Tibial artery (tissue), 4 donors: Measurements from ENCODE around the gene RFNG.

ENCODE experiments used
- DNase-seq, 2 donors: peaks; one replicate each; pipeline ENCODE4 v3.0.0-alpha.2; 2019
- H3K27ac ChIP-seq, 2 donors: fragments of 200-600 bp; sonication (generic) in 1 of 2; 1 replicate in 1 of 2; 2 replicates in 1 of 2; pipeline ENCODE4 v1.5.1; 2018 to 2019; ENCODE audit warnings: mild to moderate bottlenecking in 1 of 2
- H3K27me3 ChIP-seq, 2 donors: fragments of 200-600 bp; sonication (generic) in 1 of 2; one replicate each; pipeline versions ENCODE4 v1.5.1 to v1.6.0; 2016 to 2019
- H3K36me3 ChIP-seq, 3 donors: fragments of 200-600 bp; sonication (generic) in 2 of 3; one replicate each; pipeline ENCODE4 v1.5.1; 2016 to 2019; ENCODE audit warnings: mild to moderate bottlenecking in 2 of 3
- H3K4me1 ChIP-seq, 4 donors: fragments of 200-600 bp; sonication (generic) in 2 of 4; 1 replicate in 3 of 4; 2 replicates in 1 of 4; pipeline ENCODE4 v1.5.1; 2016 to 2019
- H3K4me3 ChIP-seq, 2 donors: fragments of 200-600 bp; sonication (generic) in 1 of 2; 1 replicate in 1 of 2; 2 replicates in 1 of 2; pipeline ENCODE4 v1.5.1; 2018 to 2019; ENCODE audit warnings: mild to moderate bottlenecking in 2 of 2
- H3K9me3 ChIP-seq, 3 donors: fragments of 200-600 bp; sonication (generic) in 1 of 3; one replicate each; pipeline ENCODE4 v1.5.1; 2016 to 2019
- intact Hi-C: fragments of 100-400 bp; cut with DNase I; formaldehyde crosslinking; loops from one replicate; pipeline ENCODE4 v1.15.0; 2023; ENCODE audit warnings: low total_unique reads
- TF ChIP-seq, protein P1 (sequence below), 2 experiments: fragments of 200-600 bp in 1 of 2; fragments of 450-650 bp in 1 of 2; IDR thresholded peaks; one replicate each; pipeline ENCODE4 v1.5.1; 2017 to 2019; ENCODE audit warnings: antibody characterized with exemption in 2 of 2, mild to moderate bottlenecking in 1 of 2, moderate library complexity in 1 of 2

The RFNG gene

GRCh38 chr17:82081546-82081945, 29.9 kb upstream of the RFNG start:
- no peaks in the 10 kb centered on the region for H3K27me3 ChIP-seq
- no peak overlapping the region for H3K27ac ChIP-seq
- no peak overlapping the region for H3K4me3 ChIP-seq
- peaks cover 66 to 88% (median 84%) of the 10 kb centered on the region in 3 donors for H3K36me3 ChIP-seq
- no peaks in the 10 kb centered on the region for H3K9me3 ChIP-seq
- DNase-seq: no peak
- no peaks in the 10 kb centered on the region for H3K4me1 ChIP-seq
- intact Hi-C loops: no loop called here
- TF ChIP-seq, protein P1, sequence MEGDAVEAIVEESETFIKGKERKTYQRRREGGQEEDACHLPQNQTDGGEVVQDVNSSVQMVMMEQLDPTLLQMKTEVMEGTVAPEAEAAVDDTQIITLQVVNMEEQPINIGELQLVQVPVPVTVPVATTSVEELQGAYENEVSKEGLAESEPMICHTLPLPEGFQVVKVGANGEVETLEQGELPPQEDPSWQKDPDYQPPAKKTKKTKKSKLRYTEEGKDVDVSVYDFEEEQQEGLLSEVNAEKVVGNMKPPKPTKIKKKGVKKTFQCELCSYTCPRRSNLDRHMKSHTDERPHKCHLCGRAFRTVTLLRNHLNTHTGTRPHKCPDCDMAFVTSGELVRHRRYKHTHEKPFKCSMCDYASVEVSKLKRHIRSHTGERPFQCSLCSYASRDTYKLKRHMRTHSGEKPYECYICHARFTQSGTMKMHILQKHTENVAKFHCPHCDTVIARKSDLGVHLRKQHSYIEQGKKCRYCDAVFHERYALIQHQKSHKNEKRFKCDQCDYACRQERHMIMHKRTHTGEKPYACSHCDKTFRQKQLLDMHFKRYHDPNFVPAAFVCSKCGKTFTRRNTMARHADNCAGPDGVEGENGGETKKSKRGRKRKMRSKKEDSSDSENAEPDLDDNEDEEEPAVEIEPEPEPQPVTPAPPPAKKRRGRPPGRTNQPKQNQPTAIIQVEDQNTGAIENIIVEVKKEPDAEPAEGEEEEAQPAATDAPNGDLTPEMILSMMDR (IDR thresholded peaks at IDR 0.05): no peak

GRCh38 chr17:82080789-82081464, 29.3 kb upstream of the RFNG start:
- no peaks in the 10 kb centered on the region for H3K9me3 ChIP-seq
- no peak overlapping the region for H3K4me3 ChIP-seq
- no peaks in the 10 kb centered on the region for H3K4me1 ChIP-seq
- no peak for DNase-seq
- no peak overlapping the region for H3K27ac ChIP-seq
- H3K36me3 ChIP-seq: peaks cover 60 to 82% (median 78%) of the 10 kb centered on the region in 3 donors
- no peaks in the 10 kb centered on the region for H3K27me3 ChIP-seq
- intact Hi-C loops: no loop called here
- TF ChIP-seq, protein P1 (IDR thresholded peaks at IDR 0.05): no peak

DNA sequence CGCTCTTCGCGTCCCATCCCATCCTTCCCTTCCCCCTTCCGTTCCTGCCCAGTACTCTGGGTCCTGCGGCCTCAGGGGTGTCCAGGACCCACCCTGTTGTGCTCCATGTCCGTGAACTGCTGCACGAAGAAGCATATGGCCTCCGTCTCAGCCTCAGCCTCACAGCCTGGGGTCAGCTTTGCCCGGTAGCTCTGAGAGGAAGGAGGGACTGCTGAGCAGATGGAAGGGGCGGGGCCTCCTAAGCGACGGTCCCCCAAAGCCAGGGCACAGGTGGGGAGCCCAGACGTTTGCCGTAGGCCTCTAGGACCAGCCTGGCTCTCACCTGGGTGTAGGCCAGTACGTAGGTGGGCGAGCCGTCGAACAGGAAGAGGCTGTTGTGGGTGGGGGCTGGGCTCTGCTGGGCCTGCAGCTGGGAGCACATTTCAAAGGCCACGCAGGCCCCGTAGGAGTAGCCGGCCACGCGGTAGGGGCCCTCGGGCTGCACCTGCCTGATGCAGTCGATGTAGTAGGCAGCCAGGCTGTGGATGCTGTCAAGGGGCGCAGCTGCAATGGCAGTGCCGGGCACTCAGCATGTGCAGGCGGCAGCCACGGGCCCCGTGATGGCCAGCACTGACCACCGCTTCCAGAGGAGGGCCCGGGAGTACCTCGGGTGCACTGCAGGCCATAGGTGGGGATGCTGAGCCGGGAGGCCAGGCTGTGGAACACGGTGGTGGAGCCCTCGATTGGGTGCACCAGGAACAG, 28.6 kb upstream of the RFNG start:
- DNase-seq: no peak
- H3K36me3 ChIP-seq: peaks cover 53 to 74% (median 71%) of the 10 kb centered on the region in 3 donors
- no peaks in the 10 kb centered on the region for H3K27me3 ChIP-seq
- intact Hi-C loops: no loop called here
- no peaks in the 10 kb centered on the region for H3K9me3 ChIP-seq
- no peak overlapping the region for H3K27ac ChIP-seq
- H3K4me3 ChIP-seq: no peak overlapping the region
- TF ChIP-seq, protein P1 (IDR thresholded peaks at IDR 0.05): no peak
- no peaks in the 10 kb centered on the region for H3K4me1 ChIP-seq

GRCh38 chr17:82079001-82079677, 27.5 kb upstream of the RFNG start:
- H3K27ac ChIP-seq: no peak overlapping the region
- TF ChIP-seq, protein P1 (IDR thresholded peaks at IDR 0.05): no peak
- H3K36me3 ChIP-seq: peaks cover 43 to 64% (median 60%) of the 10 kb centered on the region in 3 donors
- no peak overlapping the region for H3K4me3 ChIP-seq
- H3K4me1 ChIP-seq: no peaks in the 10 kb centered on the region
- no peaks in the 10 kb centered on the region for H3K9me3 ChIP-seq
- intact Hi-C loops: no loop called here
- DNase-seq: no peak
- no peaks in the 10 kb centered on the region for H3K27me3 ChIP-seq

DNA sequence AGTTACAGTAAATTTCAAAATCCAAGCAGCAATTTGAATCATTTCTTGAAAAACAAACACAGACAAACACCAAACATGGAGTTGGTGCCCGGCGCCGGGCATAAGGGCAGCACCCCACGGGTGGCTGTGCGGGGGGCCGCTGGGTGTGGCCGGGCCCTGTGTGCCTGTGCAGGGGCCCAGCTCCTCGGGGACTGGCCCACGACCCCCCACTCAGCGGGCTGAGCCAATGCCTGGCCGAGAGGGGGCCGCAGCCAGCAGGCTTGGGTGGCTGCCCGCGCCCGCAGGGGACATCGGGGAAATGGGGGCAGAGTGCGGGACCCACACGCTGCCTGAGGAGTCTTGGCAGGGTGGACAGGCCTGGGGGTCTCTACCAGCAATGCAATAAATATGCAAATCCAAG, 26.8 kb upstream of the RFNG start:
- no peaks in the 10 kb centered on the region for H3K9me3 ChIP-seq
- intact Hi-C loops: no loop called here
- H3K4me1 ChIP-seq: no peaks in the 10 kb centered on the region
- no peak for DNase-seq
- H3K4me3 ChIP-seq: no peak overlapping the region
- H3K27me3 ChIP-seq: no peaks in the 10 kb centered on the region
- TF ChIP-seq, protein P1 (IDR thresholded peaks at IDR 0.05): no peak
- no peak overlapping the region for H3K27ac ChIP-seq
- H3K36me3 ChIP-seq: peaks cover 36 to 57% (median 53%) of the 10 kb centered on the region in 3 donors
